IMR-90 (cell line): Measurements from ENCODE around the gene FRS3. TPM values are rescaled to one million over a fixed set of nuclear protein-coding genes. Genes with fewer than 3 reads are reported as not detected.
A peak's percentile ranks its signal among the peaks of the same experiment; 100 is the strongest.

Experiments
- ATAC-seq: fragments of 200-7000 bp; cut with Tn5 transposase; 2 replicates; pipeline ENCODE4 v1.9.1; 2020; ENCODE audit warnings: low read depth, mild to moderate bottlenecking, moderate library complexity
- BruUV-seq: library from RNA; stranded (reverse); fragments of 400-500 nt; replicated peaks from 2 replicates; lab custom pipeline; 2021; lab: Mats Ljungman, UMichigan
- CTCF ChIA-PET: fragments of 300-600 bp; formaldehyde crosslinking; extraction: SDS; loops from one replicate; lab custom pipeline; 2021; ENCODE audit warnings: antibody characterized with exemption; lab: Yijun Ruan, JAX
- POLR2A ChIA-PET: fragments of 300-600 bp; sonication (Branson Sonifier 250); formaldehyde crosslinking; loops from one replicate; lab custom pipeline; 2022; ENCODE audit warnings: antibody characterized with exemption; ENCODE audit not compliant: unreplicated experiment; lab: Charles Lee
- DNase-seq: peaks from one replicate; pipeline ENCODE4 v3.0.0; 2013
- H2AFZ ChIP-seq: replicated peaks from 2 replicates; pipeline ENCODE3; 2013; ENCODE audit warnings: low read length, mild to moderate bottlenecking; ENCODE audit not compliant: poor library complexity
- H2AK5ac ChIP-seq: 2 replicates; pipeline ENCODE4 v1.6.1; 2013; ENCODE audit warnings: low read depth, low read length, inconsistent platforms
- H2AK9ac ChIP-seq: replicated peaks from 2 replicates; pipeline ENCODE3; 2013; ENCODE audit warnings: mild to moderate bottlenecking, low read depth, low read length, moderate library complexity; ENCODE audit not compliant: poor library complexity
- H2BK120ac ChIP-seq: 2 replicates; pipeline ENCODE4 v1.6.1; 2013; ENCODE audit warnings: low read depth, low read length, inconsistent platforms
- H2BK15ac ChIP-seq: 3 replicates; pipeline ENCODE4 v1.6.1; 2013; ENCODE audit warnings: low read depth, low read length, inconsistent platforms
- H2BK20ac ChIP-seq: 2 replicates; pipeline ENCODE4 v1.6.1; 2013; ENCODE audit warnings: low read depth, mild to moderate bottlenecking, inconsistent platforms, low read length, moderate library complexity
- H2BK5ac ChIP-seq: 2 replicates; pipeline ENCODE4 v1.6.1; 2013; ENCODE audit warnings: mild to moderate bottlenecking, low read depth, low read length, inconsistent platforms; ENCODE audit not compliant: poor library complexity, severe bottlenecking
- H3K14ac ChIP-seq: replicated peaks from 2 replicates; pipeline ENCODE4 v1.6.1; 2013; ENCODE audit warnings: low read depth, low read length, inconsistent platforms
- H3K18ac ChIP-seq: 2 replicates; pipeline ENCODE4 v1.6.1; 2013; ENCODE audit warnings: low read depth, low read length, control low read depth
- H3K23ac ChIP-seq: 2 replicates; pipeline ENCODE4 v1.6.1; 2013; ENCODE audit warnings: low read depth, low read length, inconsistent platforms
- H3K27ac ChIP-seq: 2 replicates; pipeline ENCODE4 v1.5.1; 2013; ENCODE audit warnings: mild to moderate bottlenecking, control low read depth, low read length; ENCODE audit not compliant: insufficient read depth
- H3K27me3 ChIP-seq: 2 replicates; pipeline ENCODE4 v1.6.1; 2013; ENCODE audit warnings: low read length; ENCODE audit not compliant: control insufficient read depth, insufficient read depth
- H3K36me3 ChIP-seq: 2 replicates; pipeline ENCODE4 v1.6.1; 2013; ENCODE audit warnings: low read length, mixed read lengths; ENCODE audit not compliant: control insufficient read depth, insufficient read depth
- H3K4ac ChIP-seq: 2 replicates; pipeline ENCODE4 v1.6.1; 2013; ENCODE audit warnings: low read depth, low read length, inconsistent platforms
- H3K4me1 ChIP-seq: 2 replicates; pipeline ENCODE4 v1.6.1; 2013; ENCODE audit warnings: low read length, mixed read lengths; ENCODE audit not compliant: control insufficient read depth, insufficient read depth
- H3K4me2 ChIP-seq: 2 replicates; pipeline ENCODE4 v1.6.1; 2013; ENCODE audit warnings: low read depth, mild to moderate bottlenecking, control low read depth, low read length, moderate library complexity
- H3K4me3 ChIP-seq: 2 replicates; pipeline ENCODE4 v1.5.1; 2013; ENCODE audit warnings: low read depth, mild to moderate bottlenecking, control low read depth, low read length, moderate library complexity; ENCODE audit not compliant: insufficient read depth
- H3K56ac ChIP-seq: 2 replicates; pipeline ENCODE4 v1.6.1; 2013; ENCODE audit warnings: low read length, inconsistent platforms; ENCODE audit not compliant: insufficient read depth; ENCODE audit errors: extremely low read depth
- H3K79me1 ChIP-seq, 2 experiments: 2 replicates each; pipeline ENCODE4 v1.6.1; 2013; ENCODE audit warnings: low read length in 2 of 2, inconsistent platforms in 1 of 2, low read depth in 1 of 2
- H3K9ac ChIP-seq: 2 replicates; pipeline ENCODE4 v1.6.1; 2013; ENCODE audit warnings: low read depth, low read length, control low read depth
- H3K9me1 ChIP-seq: 2 replicates; pipeline ENCODE4 v1.6.1; 2013; ENCODE audit warnings: low read length, inconsistent platforms; ENCODE audit not compliant: insufficient read depth
- H3K9me3 ChIP-seq: 2 replicates; pipeline ENCODE4 v1.6.1; 2013; ENCODE audit warnings: low read length; ENCODE audit not compliant: control insufficient read depth, insufficient read depth
- H4K20me1 ChIP-seq: 2 replicates; pipeline ENCODE4 v1.6.1; 2013; ENCODE audit warnings: low read length, inconsistent platforms; ENCODE audit not compliant: insufficient read depth
- H4K5ac ChIP-seq: 2 replicates; pipeline ENCODE4 v1.6.1; 2013; ENCODE audit warnings: mild to moderate bottlenecking, low read depth, low read length, control low read depth
- H4K8ac ChIP-seq, 2 experiments: 2 replicates each; pipeline ENCODE4 v1.6.1; 2013; ENCODE audit warnings: low read depth in 2 of 2, low read length in 2 of 2, control low read depth in 1 of 2, inconsistent platforms in 1 of 2
- H4K91ac ChIP-seq: 2 replicates; pipeline ENCODE4 v1.6.1; 2013; ENCODE audit warnings: low read depth, low read length, inconsistent platforms; ENCODE audit not compliant: insufficient read depth
- BHLHE40 ChIP-seq: fragments of 150-350 bp; IDR thresholded peaks from 2 replicates; pipeline ENCODE4 v1.6.1; 2016; ENCODE audit warnings: mild to moderate bottlenecking, low read depth, low read length
- CEBPB ChIP-seq: IDR thresholded peaks from 2 replicates; pipeline ENCODE4 v1.6.1; 2012; ENCODE audit warnings: low read depth, low read length, improper control_type of control experiment
- CHD1 ChIP-seq: IDR thresholded peaks from 2 replicates; pipeline ENCODE4 v1.6.1; 2012; ENCODE audit warnings: low read depth, low read length, improper control_type of control experiment
- CTCF ChIP-seq: conservative IDR thresholded peaks from 2 replicates; pipeline ENCODE4 v1.5.1; 2012; ENCODE audit warnings: mild to moderate bottlenecking, low read depth, low read length, improper control_type of control experiment
- ELK1 ChIP-seq: fragments of 150-350 bp; IDR thresholded peaks from 2 replicates; pipeline ENCODE4 v1.6.1; 2016; ENCODE audit warnings: low read depth, mild to moderate bottlenecking, low read length, moderate library complexity, borderline replicate concordance
- FOS ChIP-seq: fragments of 150-350 bp; IDR thresholded peaks from 2 replicates; pipeline ENCODE4 v1.6.1; 2016; ENCODE audit warnings: low read depth, low read length
- MAFK ChIP-seq: IDR thresholded peaks from 2 replicates; pipeline ENCODE4 v1.6.1; 2012; ENCODE audit warnings: low read depth, low read length, improper control_type of control experiment
- MAZ ChIP-seq: IDR thresholded peaks from 2 replicates; pipeline ENCODE4 v1.6.1; 2012; ENCODE audit warnings: low read depth, mild to moderate bottlenecking, low read length, improper control_type of control experiment, moderate library complexity, borderline replicate concordance
- MXI1 ChIP-seq: IDR thresholded peaks from 2 replicates; pipeline ENCODE4 v1.6.1; 2012; ENCODE audit warnings: low read depth, mild to moderate bottlenecking, low read length, moderate library complexity, borderline replicate concordance
- NFE2L2 ChIP-seq: fragments of 150-350 bp; IDR thresholded peaks from 2 replicates; pipeline ENCODE4 v1.6.1; 2016; ENCODE audit warnings: low read depth, mild to moderate bottlenecking, low read length
- POLR2A ChIP-seq: IDR thresholded peaks from 2 replicates; pipeline ENCODE4 v1.6.1; 2012; ENCODE audit warnings: mild to moderate bottlenecking, low read depth, low read length
- RAD21 ChIP-seq: IDR thresholded peaks from 2 replicates; pipeline ENCODE4 v1.6.1; 2012; ENCODE audit warnings: low read length, improper control_type of control experiment
- RCOR1 ChIP-seq: IDR thresholded peaks from 2 replicates; pipeline ENCODE4 v1.6.1; 2012; ENCODE audit warnings: mild to moderate bottlenecking, low read length, improper control_type of control experiment; ENCODE audit not compliant: insufficient replicate concordance
- RFX5 ChIP-seq: IDR thresholded peaks from 2 replicates; pipeline ENCODE4 v1.8.0; 2012; ENCODE audit warnings: low read depth, mild to moderate bottlenecking, low read length, moderate library complexity
- SMC3 ChIP-seq: fragments of 150-350 bp; IDR thresholded peaks from 2 replicates; pipeline ENCODE4 v1.6.1; 2016; ENCODE audit warnings: low read depth, mild to moderate bottlenecking, antibody characterized with exemption, low read length, moderate library complexity
- WGBS, 2 experiments: methylation state at CpG; one replicate each; pipeline versions ENCODE4 v1.1.5 to v1.1.7; 2013; ENCODE audit warnings: missing lambda C conversion rate in 2 of 2; ENCODE audit not compliant: insufficient read length in 1 of 2; ENCODE audit errors: extremely low coverage in 2 of 2; 5-methylcytosine and 5-hydroxymethylcytosine counted together
- dilution Hi-C: fragments of 300-500 bp; cut with HindIII; formaldehyde crosslinking; loops from one replicate; pipeline ENCODE4 v1.14.3; 2018; ENCODE audit warnings: low sequenced_read_pairs; ENCODE audit not compliant: unreplicated experiment
- in situ Hi-C: fragments of 300-500 bp; cut with MboI; formaldehyde crosslinking; loops from 3 replicates; pipeline ENCODE4 v1.14.3; 2019; ENCODE audit warnings: low sequenced_read_pairs, inconsistent platforms, mixed read lengths
- intact Hi-C: fragments of 100-400 bp; cut with micrococcal nuclease; formaldehyde crosslinking; loops from 2 replicates; pipeline ENCODE4 v1.10.0; 2022
- polyA plus RNA-seq, 3 experiments: library from polyadenylated mRNA; depleted of rRNA; stranded (reverse); fragments of >200 nt; gene quantifications; 2 replicates each; pipeline ENCODE4 v1.2.3, GENCODE V29; 2012; ENCODE audit warnings: low replicate concordance in 1 of 3
- total RNA-seq: library from RNA; depleted of rRNA; stranded (reverse); fragments of >200 nt; gene quantifications from 2 replicates; pipeline ENCODE4 v1.2.3, GENCODE V29; 2012
- TF ChIP-seq, protein P1 (sequence below): fragments of 150-350 bp; IDR thresholded peaks from 2 replicates; pipeline ENCODE4 v1.6.1; 2017; ENCODE audit warnings: mild to moderate bottlenecking, antibody characterized with exemption, low read length, low read depth

Gene FRS3
- total and polyA plus RNA-seq, 2 of the 4 experiments (the other 2 are of a cell fraction): 0.54 to 3.8 TPM

- H3K27me3 ChIP-seq: no peaks in the 10 kb centered on the region
- intact Hi-C loops (loop anchor here (5.0 kb wide), 1 partner anchor 78 kb away; no protein-coding TSS in a partner anchor), in situ Hi-C loops (no loop called here), dilution Hi-C loops (no loop called here)
- ChIA-PET POLR2A (no interaction called here), CTCF (interaction anchor here (0.5 to 0.8 kb wide), 2 partner anchors 75 to 406 kb away, joined by 3 read pairs; no protein-coding TSS in a partner anchor)
- no peak overlapping the region for H3K4me2 ChIP-seq
- no peak overlapping the region for H3K27ac ChIP-seq
- no peak overlapping the region for H3K14ac ChIP-seq
- no peak overlapping the region for H2BK15ac ChIP-seq
- no peak overlapping the region for H4K8ac ChIP-seq
- H3K9ac ChIP-seq: no peak overlapping the region
- H3K4me1 ChIP-seq: peaks cover 5% of the 10 kb centered on the region
- no peaks in the 10 kb centered on the region for H3K9me3 ChIP-seq
- no peak overlapping the region for H3K23ac ChIP-seq
- H2BK5ac ChIP-seq: no peak overlapping the region
- H3K79me1 ChIP-seq: peaks cover 10 to 16% of the 10 kb centered on the region in 2 experiments
- no peak overlapping the region for H3K4ac ChIP-seq
- no TSS peak for BruUV-seq
- no peak overlapping the region for H4K91ac ChIP-seq
- DNase-seq (peak; percentile 65), ATAC-seq (no peak)
- H3K56ac ChIP-seq: no peak overlapping the region
- TF ChIP-seq RAD21 (no peak), CEBPB (no peak), CTCF (no peak), FOS (no peak), ELK1 (no peak), CHD1 (no peak), POLR2A (no peak), NFE2L2 (no peak), RFX5 (no peak), BHLHE40 (no peak), MAZ (no peak), SMC3 (no peak), MAFK (no peak), RCOR1 (no peak), MXI1 (no peak)
- TF ChIP-seq, protein P1, sequence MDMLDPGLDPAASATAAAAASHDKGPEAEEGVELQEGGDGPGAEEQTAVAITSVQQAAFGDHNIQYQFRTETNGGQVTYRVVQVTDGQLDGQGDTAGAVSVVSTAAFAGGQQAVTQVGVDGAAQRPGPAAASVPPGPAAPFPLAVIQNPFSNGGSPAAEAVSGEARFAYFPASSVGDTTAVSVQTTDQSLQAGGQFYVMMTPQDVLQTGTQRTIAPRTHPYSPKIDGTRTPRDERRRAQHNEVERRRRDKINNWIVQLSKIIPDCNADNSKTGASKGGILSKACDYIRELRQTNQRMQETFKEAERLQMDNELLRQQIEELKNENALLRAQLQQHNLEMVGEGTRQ: no peak
- H4K20me1 ChIP-seq: no peaks in the 10 kb centered on the region
- H2AFZ ChIP-seq: no peak overlapping the region
- H4K5ac ChIP-seq: no peak overlapping the region
- H2AK9ac ChIP-seq: peak overlapping the region; percentile 3
- no peak overlapping the region for H2BK120ac ChIP-seq
- H2AK5ac ChIP-seq: no peak overlapping the region
- H3K18ac ChIP-seq: no peak overlapping the region
- no peaks in the 10 kb centered on the region for H3K9me1 ChIP-seq
- no CpG with 5 or more reads among the region's 3 CpGs for WGBS, 2 experiments
- no peak overlapping the region for H3K4me3 ChIP-seq
- peaks cover 43% of the 10 kb centered on the region for H3K36me3 ChIP-seq
- no peak overlapping the region for H2BK20ac ChIP-seq
Measured at GRCh38 chr6:41774841-41775240, 4.9 kb downstream of the FRS3 start.
